Measurements from ENCODE around the gene CBX4. TPM values are rescaled to one million over a fixed set of nuclear protein-coding genes. Genes with fewer than 3 reads are reported as not detected.

CBX4 gene
- total RNA-seq, 1 donor = 8.3 TPM

- TF ChIP-seq, protein P1, sequence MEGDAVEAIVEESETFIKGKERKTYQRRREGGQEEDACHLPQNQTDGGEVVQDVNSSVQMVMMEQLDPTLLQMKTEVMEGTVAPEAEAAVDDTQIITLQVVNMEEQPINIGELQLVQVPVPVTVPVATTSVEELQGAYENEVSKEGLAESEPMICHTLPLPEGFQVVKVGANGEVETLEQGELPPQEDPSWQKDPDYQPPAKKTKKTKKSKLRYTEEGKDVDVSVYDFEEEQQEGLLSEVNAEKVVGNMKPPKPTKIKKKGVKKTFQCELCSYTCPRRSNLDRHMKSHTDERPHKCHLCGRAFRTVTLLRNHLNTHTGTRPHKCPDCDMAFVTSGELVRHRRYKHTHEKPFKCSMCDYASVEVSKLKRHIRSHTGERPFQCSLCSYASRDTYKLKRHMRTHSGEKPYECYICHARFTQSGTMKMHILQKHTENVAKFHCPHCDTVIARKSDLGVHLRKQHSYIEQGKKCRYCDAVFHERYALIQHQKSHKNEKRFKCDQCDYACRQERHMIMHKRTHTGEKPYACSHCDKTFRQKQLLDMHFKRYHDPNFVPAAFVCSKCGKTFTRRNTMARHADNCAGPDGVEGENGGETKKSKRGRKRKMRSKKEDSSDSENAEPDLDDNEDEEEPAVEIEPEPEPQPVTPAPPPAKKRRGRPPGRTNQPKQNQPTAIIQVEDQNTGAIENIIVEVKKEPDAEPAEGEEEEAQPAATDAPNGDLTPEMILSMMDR (IDR thresholded peaks at IDR 0.05; ENCODE audit: insufficient read depth, low read length) = no peak
- no peak for DNase-seq (ENCODE audit: low read depth)
- no peak overlapping the region for H3K4me3 ChIP-seq (ENCODE audit: low read depth, low read length)
Measured at GRCh38 chr17:79829004-79829403, 10.2 kb downstream of the CBX4 start.

DNA sequence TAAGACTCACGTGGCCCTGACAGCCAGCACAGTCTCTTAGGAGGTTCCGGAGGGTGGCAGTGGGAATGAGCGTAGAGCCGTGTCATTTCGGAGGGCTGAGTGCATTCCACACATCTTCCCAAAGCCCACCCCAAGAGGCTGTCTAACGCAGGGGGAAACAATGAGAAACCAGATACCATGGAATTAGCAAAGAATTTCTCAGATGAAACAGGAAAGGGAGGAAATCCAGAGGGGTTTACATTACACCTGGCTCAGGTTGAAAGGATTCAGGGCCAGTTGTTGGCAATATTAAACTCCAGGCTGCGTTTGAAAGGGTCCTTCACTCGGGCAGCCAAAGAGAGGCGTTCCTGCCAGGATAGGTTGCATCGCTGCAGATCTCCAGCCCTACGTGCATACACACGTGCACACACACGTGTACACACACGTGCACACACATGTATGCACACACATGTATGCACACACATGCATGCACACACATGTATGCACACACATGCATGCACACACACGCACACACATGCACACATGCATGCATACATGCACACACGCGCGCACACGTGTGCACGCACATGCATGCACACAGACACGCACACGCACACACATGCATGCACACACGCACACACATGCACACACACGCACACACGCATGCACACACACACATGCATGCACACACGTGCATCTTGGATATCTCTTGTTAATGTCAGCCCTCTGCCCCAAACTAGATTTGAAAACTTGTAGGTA, 12.2 kb downstream of the CBX4 start:
- TF ChIP-seq, protein P1 (IDR thresholded peaks at IDR 0.05; ENCODE audit: insufficient read depth, low read length) = no peak
- no peak overlapping the region for H3K4me3 ChIP-seq (ENCODE audit: low read depth, low read length)
- no peak for DNase-seq (ENCODE audit: low read depth)

DNA sequence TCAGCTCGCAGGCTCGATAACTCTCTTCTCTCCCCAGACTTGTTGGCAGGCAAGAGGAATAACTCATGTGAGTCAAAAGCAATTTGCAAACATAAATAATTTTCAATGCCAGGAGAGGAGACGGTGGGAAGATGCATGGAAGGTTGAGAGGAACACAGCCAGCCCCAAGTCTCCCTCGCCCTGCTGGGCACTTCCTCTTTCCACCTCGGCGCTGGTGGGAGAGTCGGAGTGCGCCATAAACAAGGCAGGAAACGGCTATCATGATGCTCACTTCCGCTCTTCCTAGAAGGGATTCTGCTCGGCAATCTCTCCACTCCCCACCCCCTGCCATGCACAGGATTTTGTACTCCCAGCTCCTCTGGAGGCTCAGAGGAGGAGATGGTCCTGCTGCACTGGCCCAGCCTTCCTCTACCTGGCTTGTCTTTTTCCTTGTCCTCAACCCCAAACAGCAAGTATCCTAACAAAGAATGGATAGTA, 13.0 kb downstream of the CBX4 start:
- no peak overlapping the region for H3K4me3 ChIP-seq (ENCODE audit: low read depth, low read length)
- TF ChIP-seq, protein P1 (IDR thresholded peaks at IDR 0.05; ENCODE audit: insufficient read depth, low read length) = no peak
- DNase-seq (ENCODE audit: low read depth) = no peak

DNA sequence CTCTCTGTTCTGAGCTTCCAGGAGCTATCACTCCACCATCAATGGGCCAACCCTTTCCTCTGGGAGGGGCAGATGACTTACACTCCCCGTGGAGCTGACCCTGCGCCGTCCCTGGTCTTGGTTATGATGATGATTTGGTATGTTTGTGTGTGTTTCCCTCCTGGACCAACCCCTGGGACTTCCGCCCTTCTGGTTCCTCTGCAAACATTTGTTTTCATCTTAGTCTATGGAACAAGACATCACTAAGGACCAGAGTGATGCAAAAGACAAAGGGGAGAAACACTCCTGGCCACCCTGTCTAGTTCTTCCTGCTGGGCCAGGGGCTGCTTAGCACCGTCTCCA, 13.7 kb downstream of the CBX4 start:
- no peak overlapping the region for H3K4me3 ChIP-seq (ENCODE audit: low read depth, low read length)
- TF ChIP-seq, protein P1 (IDR thresholded peaks at IDR 0.05; ENCODE audit: insufficient read depth, low read length) = no peak
- DNase-seq (ENCODE audit: low read depth) = no peak

DNA sequence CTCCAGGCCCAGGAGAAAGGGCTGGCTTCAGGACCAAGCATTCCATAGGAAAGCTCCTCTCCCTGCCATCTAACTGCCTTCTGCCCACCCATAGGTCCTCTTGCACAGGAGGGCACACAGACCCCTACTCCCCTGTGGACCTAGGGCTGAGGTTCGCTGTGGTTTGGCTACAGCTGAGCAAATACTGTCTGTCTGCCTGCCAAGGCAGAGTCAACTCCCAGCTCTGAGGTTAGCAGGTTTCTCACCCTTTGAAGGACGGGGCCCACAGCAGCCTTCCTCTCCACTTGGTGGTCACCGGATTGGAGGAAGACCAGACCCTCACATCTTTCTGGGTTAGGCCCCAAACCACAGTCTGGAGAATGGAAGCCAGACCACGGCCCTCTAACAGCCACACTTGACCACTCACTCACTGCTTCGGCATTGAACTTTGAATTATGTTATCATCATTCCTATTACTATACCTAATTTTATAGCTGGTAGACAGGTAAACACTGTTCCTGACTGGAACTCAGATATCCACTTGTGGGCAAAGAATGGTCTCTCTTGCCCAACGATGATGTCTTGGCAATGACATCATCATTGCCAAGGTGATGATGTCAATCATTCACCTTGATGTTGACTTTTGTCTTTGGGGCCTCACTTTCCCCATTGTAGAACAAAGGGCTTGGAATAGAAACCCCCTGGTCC, 14.2 kb downstream of the CBX4 start:
- DNase-seq (ENCODE audit: low read depth) = no peak
- no peak overlapping the region for H3K4me3 ChIP-seq (ENCODE audit: low read depth, low read length)
- TF ChIP-seq, protein P1 (IDR thresholded peaks at IDR 0.05; ENCODE audit: insufficient read depth, low read length) = no peak

DNA sequence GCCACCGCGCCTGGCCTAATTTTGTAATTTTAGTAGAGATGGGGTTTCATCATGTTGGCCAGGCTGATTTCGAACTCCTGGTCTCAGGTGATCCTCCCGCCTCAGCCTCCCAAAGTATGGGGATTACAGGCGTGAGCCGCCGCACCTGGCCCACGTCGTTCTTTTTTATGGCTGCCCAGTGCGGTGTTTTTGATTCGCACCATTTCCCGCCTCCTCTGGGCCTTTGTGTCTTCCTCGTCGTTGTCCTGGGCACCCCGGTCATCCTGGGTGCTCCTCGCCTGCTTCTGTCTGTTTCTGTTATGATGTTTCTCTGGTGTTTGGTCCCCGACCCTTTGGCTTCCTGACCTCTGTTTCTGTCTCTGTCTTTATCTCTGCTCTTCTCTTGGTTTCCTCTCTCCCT, 15.0 kb downstream of the CBX4 start:
- TF ChIP-seq, protein P1 (IDR thresholded peaks at IDR 0.05; ENCODE audit: insufficient read depth, low read length) = no peak
- no peak for DNase-seq (ENCODE audit: low read depth)
- H3K4me3 ChIP-seq (ENCODE audit: low read depth, low read length) = no peak overlapping the region

Measured in fibroblast of the aortic adventitia (primary cell).